ENCODE measurements around the gene GJB5. TPM values are rescaled to one million over a fixed set of nuclear protein-coding genes. Genes with fewer than 3 reads are reported as not detected.

GJB5 gene
- total and polyA plus RNA-seq, 2 of the 8 experiments (the other 6 are each of a cell fraction or from before 2014, with no cell fraction given) = 0.86 to 3.1 TPM

GRCh38 chr1:34709547-34709946 lies 45.3 kb upstream of the GJB5 start (continued):
- no peak for TF ChIP-seq SRF (IDR thresholded peaks at IDR 0.05; ENCODE audit: low read depth, low read length)

- no peaks in the 10 kb centered on the region for H3K79me2 ChIP-seq (ENCODE audit: control insufficient read depth in 1 of 2, insufficient read depth in 2 of 2, low read length in 2 of 2)
- H2BK20ac ChIP-seq (ENCODE audit: low read length) = no peak overlapping the region
- no peak for TF ChIP-seq SP1 (IDR thresholded peaks at IDR 0.05; ENCODE audit: low read depth, low read length)
- TF ChIP-seq HDAC2 (IDR thresholded peaks at IDR 0.05; ENCODE audit: borderline replicate concordance in 1 of 2, low read depth in 2 of 2, low read length in 2 of 2) = no peak
- TF ChIP-seq KDM5A (IDR thresholded peaks at IDR 0.05; ENCODE audit: low read length) = no peak
- no peak for TF ChIP-seq CHD2 (IDR thresholded peaks at IDR 0.05; ENCODE audit: low read length)
- no peak for TF ChIP-seq SP4 (IDR thresholded peaks at IDR 0.05; ENCODE audit: low read length)
- TF ChIP-seq RNF2 (IDR thresholded peaks at IDR 0.05; ENCODE audit: borderline replicate concordance, low read depth, low read length, missing control alignments, poor library complexity, severe bottlenecking) = no peak
- TF ChIP-seq JUND (IDR thresholded peaks at IDR 0.05; ENCODE audit: low read length) = no peak
- H4K5ac ChIP-seq (ENCODE audit: insufficient read length, low read depth, low read length) = no peak overlapping the region
- no peak overlapping the region for H3K14ac ChIP-seq (ENCODE audit: insufficient read length)
- H3K27ac ChIP-seq (ENCODE audit: low read depth, low read length) = no peak overlapping the region
- no peak overlapping the region for H2BK120ac ChIP-seq (replicated peaks; ENCODE audit: low read depth, low read length)
- H3K56ac ChIP-seq (replicated peaks; ENCODE audit: insufficient read length, low read depth, low read length) = no peak overlapping the region
- H3K36me3 ChIP-seq (ENCODE audit: control insufficient read depth in 2 of 4, insufficient read depth in 4 of 4, low read length in 3 of 4) = no peaks in the 10 kb centered on the region
- FAIRE-seq (no peak), DNase-seq (ENCODE audit: low read depth in 1 of 2, low spot score in 2 of 2) (no peak)
- H4K91ac ChIP-seq (replicated peaks; ENCODE audit: insufficient read length, low read length) = no peak overlapping the region
- H2BK15ac ChIP-seq (ENCODE audit: low read length) = no peak overlapping the region
- ChIA-PET CTCF (ENCODE audit: partially characterized antibody) (interaction anchor here (1.1 to 1.6 kb wide), 3 partner anchors 29 to 49 kb away, joined by 3 to 6 read pairs (median 5); partner anchors contain the start of gene GJB4), POLR2A (ENCODE audit: partially characterized antibody) (interaction anchor here (0.6 kb wide), 1 partner anchor 527 kb away, joined by 5 read pairs; no protein-coding TSS in a partner anchor)
- no peak overlapping the region for H3K4me2 ChIP-seq (ENCODE audit: insufficient read depth in 1 of 2, low read depth in 2 of 2, low read length in 2 of 2)
- H2BK5ac ChIP-seq (ENCODE audit: low read depth, low read length) = no peak overlapping the region
- no peak overlapping the region for H3K4ac ChIP-seq (replicated peaks; ENCODE audit: insufficient read length, low read depth, low read length)
- H2AK5ac ChIP-seq (ENCODE audit: low read depth, low read length) = no peak overlapping the region
- H3K9ac ChIP-seq (replicated peaks in 1 of 4; ENCODE audit: extremely low read depth in 1 of 4, low read depth in 3 of 4, low read length in 3 of 4) = no peak overlapping the region
- H3K23ac ChIP-seq (ENCODE audit: insufficient read length) = no peak overlapping the region
- H3K9me3 ChIP-seq (ENCODE audit: insufficient read depth in 2 of 2, low read depth in 1 of 2, low read length in 1 of 2) = no peaks in the 10 kb centered on the region
- no peaks in the 10 kb centered on the region; a peak in 1 of 7 replicates for H3K27me3 ChIP-seq (replicated peaks in 1 of 4; ENCODE audit: control insufficient read depth in 3 of 4, extremely low read depth in 1 of 4, insufficient read depth in 3 of 4, low read length in 3 of 4)
- H3K79me1 ChIP-seq (ENCODE audit: low read depth, low read length) = no peaks in the 10 kb centered on the region
- H2AFZ ChIP-seq (ENCODE audit: low read length) = no peak overlapping the region
- no peak overlapping the region for H2BK12ac ChIP-seq (ENCODE audit: low read depth, low read length)
- H3K18ac ChIP-seq (ENCODE audit: extremely low read depth, low read length) = no peak overlapping the region
- no peak overlapping the region for H4K8ac ChIP-seq (ENCODE audit: extremely low read depth, insufficient read depth, low read length)
- no peaks in the 10 kb centered on the region for H3K4me1 ChIP-seq (replicated peaks in 1 of 4; ENCODE audit: control insufficient read depth in 3 of 4, insufficient read depth in 4 of 4, low read length in 3 of 4)
- no peaks in the 10 kb centered on the region; the same call in 1 of the 2 replicates for H3K23me2 ChIP-seq (ENCODE audit: low read depth, low read length)
- H4K20me1 ChIP-seq (replicated peaks in 1 of 2; ENCODE audit: control insufficient read depth in 1 of 2, insufficient read depth in 2 of 2, low read length in 2 of 2) = no peaks in the 10 kb centered on the region
- no peak overlapping the region for H3K4me3 ChIP-seq (ENCODE audit: extremely low read depth in 1 of 4, insufficient read depth in 2 of 4, low read depth in 3 of 4, low read length in 4 of 4)
Observed at GRCh38 chr1:34710812-34711211, 44.0 kb upstream of the GJB5 start.

Data from H1 (cell line).